ENCODE data around the gene PTPRG.

The PTPRG gene

GRCh38 chr3:61809879-61810278, 248.5 kb downstream of the PTPRG start:
- H3K4me2 ChIP-seq (ENCODE audit: low read length) = no peak overlapping the region
- H4K20me1 ChIP-seq (ENCODE audit: control insufficient read depth, insufficient read depth, low read depth, low read length) = no peaks in the 10 kb centered on the region
- no peaks in the 10 kb centered on the region for H3K79me2 ChIP-seq (ENCODE audit: control insufficient read depth, low read length)
- H3K4me3 ChIP-seq (ENCODE audit: low read length) = no peak overlapping the region
- H3F3A ChIP-seq (ENCODE audit: control insufficient read depth, insufficient read depth) = no peaks in the 10 kb centered on the region
- no peak overlapping the region for H3K27ac ChIP-seq (ENCODE audit: low read depth, low read length)
- H3K36me3 ChIP-seq (ENCODE audit: control insufficient read depth, low read length) = no peaks in the 10 kb centered on the region
- H3K9me2 ChIP-seq (replicated peaks; ENCODE audit: control insufficient read depth, low read length) = no peaks in the 10 kb centered on the region
- no peaks in the 10 kb centered on the region for H3K27me3 ChIP-seq (ENCODE audit: control insufficient read depth, low read length)
- TF ChIP-seq EZH2phosphoT487 (IDR thresholded peaks at IDR 0.05; ENCODE audit: borderline replicate concordance, low read length) = no peak
- TF ChIP-seq, protein P1, sequence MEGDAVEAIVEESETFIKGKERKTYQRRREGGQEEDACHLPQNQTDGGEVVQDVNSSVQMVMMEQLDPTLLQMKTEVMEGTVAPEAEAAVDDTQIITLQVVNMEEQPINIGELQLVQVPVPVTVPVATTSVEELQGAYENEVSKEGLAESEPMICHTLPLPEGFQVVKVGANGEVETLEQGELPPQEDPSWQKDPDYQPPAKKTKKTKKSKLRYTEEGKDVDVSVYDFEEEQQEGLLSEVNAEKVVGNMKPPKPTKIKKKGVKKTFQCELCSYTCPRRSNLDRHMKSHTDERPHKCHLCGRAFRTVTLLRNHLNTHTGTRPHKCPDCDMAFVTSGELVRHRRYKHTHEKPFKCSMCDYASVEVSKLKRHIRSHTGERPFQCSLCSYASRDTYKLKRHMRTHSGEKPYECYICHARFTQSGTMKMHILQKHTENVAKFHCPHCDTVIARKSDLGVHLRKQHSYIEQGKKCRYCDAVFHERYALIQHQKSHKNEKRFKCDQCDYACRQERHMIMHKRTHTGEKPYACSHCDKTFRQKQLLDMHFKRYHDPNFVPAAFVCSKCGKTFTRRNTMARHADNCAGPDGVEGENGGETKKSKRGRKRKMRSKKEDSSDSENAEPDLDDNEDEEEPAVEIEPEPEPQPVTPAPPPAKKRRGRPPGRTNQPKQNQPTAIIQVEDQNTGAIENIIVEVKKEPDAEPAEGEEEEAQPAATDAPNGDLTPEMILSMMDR (IDR thresholded peaks at IDR 0.05; ENCODE audit: low read depth, low read length, poor library complexity, severe bottlenecking) = no peak
- no peaks in the 10 kb centered on the region for H3K9me3 ChIP-seq (ENCODE audit: control insufficient read depth, insufficient read depth, low read length)
- H3K4me1 ChIP-seq (ENCODE audit: control insufficient read depth, low read length) = no peaks in the 10 kb centered on the region

- TF ChIP-seq EZH2phosphoT487 (IDR thresholded peaks at IDR 0.05; ENCODE audit: borderline replicate concordance, low read length) = no peak
- Histone ChIP-seq H3F3A (ENCODE audit: control insufficient read depth, insufficient read depth) (no peaks in the 10 kb centered on the region), H3K36me3 (ENCODE audit: control insufficient read depth, low read length) (no peaks in the 10 kb centered on the region), H3K4me3 (ENCODE audit: low read length) (no peak overlapping the region), H4K20me1 (ENCODE audit: control insufficient read depth, insufficient read depth, low read depth, low read length) (no peaks in the 10 kb centered on the region), H3K4me1 (ENCODE audit: control insufficient read depth, low read length) (no peaks in the 10 kb centered on the region), H3K79me2 (ENCODE audit: control insufficient read depth, low read length) (no peaks in the 10 kb centered on the region), H3K4me2 (ENCODE audit: low read length) (no peak overlapping the region), H3K27ac (ENCODE audit: low read depth, low read length) (no peak overlapping the region), H3K27me3 (ENCODE audit: control insufficient read depth, low read length) (no peaks in the 10 kb centered on the region), H3K9me2 (replicated peaks; ENCODE audit: control insufficient read depth, low read length) (no peaks in the 10 kb centered on the region), H3K9me3 (ENCODE audit: control insufficient read depth, insufficient read depth, low read length) (no peaks in the 10 kb centered on the region)
These were observed 249.7 kb downstream of the PTPRG start for GRCh38 chr3:61810953-61811497.

DNA sequence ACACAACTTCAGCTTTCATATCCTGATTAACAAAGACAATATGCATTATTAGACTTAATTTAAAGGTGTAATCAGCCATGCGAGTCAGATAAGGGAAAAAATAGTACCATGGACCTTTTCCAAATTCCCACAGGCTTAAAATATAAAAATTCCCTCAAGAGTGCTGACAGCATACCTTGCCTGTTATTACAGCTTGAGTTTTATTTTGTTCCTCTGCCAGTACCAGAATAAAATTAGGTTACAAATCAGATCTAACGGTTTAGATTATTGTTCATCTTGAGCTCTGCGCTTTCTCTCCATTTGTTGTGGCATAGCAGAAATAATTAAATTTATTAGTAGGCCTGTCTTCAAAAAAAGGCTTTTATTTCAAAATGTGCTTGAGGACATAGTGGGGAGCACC, 250.3 kb downstream of the PTPRG start:
- Histone ChIP-seq H3K9me2 (replicated peaks; ENCODE audit: control insufficient read depth, low read length) (no peaks in the 10 kb centered on the region), H3K9me3 (ENCODE audit: control insufficient read depth, insufficient read depth, low read length) (no peaks in the 10 kb centered on the region), H3K36me3 (ENCODE audit: control insufficient read depth, low read length) (no peaks in the 10 kb centered on the region), H3K4me1 (ENCODE audit: control insufficient read depth, low read length) (no peaks in the 10 kb centered on the region), H3K4me2 (ENCODE audit: low read length) (no peak overlapping the region), H4K20me1 (ENCODE audit: control insufficient read depth, insufficient read depth, low read depth, low read length) (no peaks in the 10 kb centered on the region), H3K27ac (ENCODE audit: low read depth, low read length) (no peak overlapping the region), H3F3A (ENCODE audit: control insufficient read depth, insufficient read depth) (no peaks in the 10 kb centered on the region), H3K4me3 (ENCODE audit: low read length) (no peak overlapping the region), H3K79me2 (ENCODE audit: control insufficient read depth, low read length) (no peaks in the 10 kb centered on the region), H3K27me3 (ENCODE audit: control insufficient read depth, low read length) (no peaks in the 10 kb centered on the region)
- TF ChIP-seq EZH2phosphoT487 (IDR thresholded peaks at IDR 0.05; ENCODE audit: borderline replicate concordance, low read length) = no peak
- TF ChIP-seq, protein P1 (IDR thresholded peaks at IDR 0.05; ENCODE audit: low read depth, low read length, poor library complexity, severe bottlenecking) = no peak

GRCh38 chr3:61812085-61812484, 250.7 kb downstream of the PTPRG start:
- H3K4me2 ChIP-seq (ENCODE audit: low read length) = no peak overlapping the region
- no peak overlapping the region for H3K27ac ChIP-seq (ENCODE audit: low read depth, low read length)
- H4K20me1 ChIP-seq (ENCODE audit: control insufficient read depth, insufficient read depth, low read depth, low read length) = no peaks in the 10 kb centered on the region
- H3K79me2 ChIP-seq (ENCODE audit: control insufficient read depth, low read length) = no peaks in the 10 kb centered on the region
- no peaks in the 10 kb centered on the region for H3K36me3 ChIP-seq (ENCODE audit: control insufficient read depth, low read length)
- H3K27me3 ChIP-seq (ENCODE audit: control insufficient read depth, low read length) = no peaks in the 10 kb centered on the region
- H3K4me1 ChIP-seq (ENCODE audit: control insufficient read depth, low read length) = no peaks in the 10 kb centered on the region
- TF ChIP-seq EZH2phosphoT487 (IDR thresholded peaks at IDR 0.05; ENCODE audit: borderline replicate concordance, low read length) = no peak
- TF ChIP-seq, protein P1 (IDR thresholded peaks at IDR 0.05; ENCODE audit: low read depth, low read length, poor library complexity, severe bottlenecking) = no peak
- H3K9me2 ChIP-seq (replicated peaks; ENCODE audit: control insufficient read depth, low read length) = no peaks in the 10 kb centered on the region
- no peak overlapping the region for H3K4me3 ChIP-seq (ENCODE audit: low read length)
- H3K9me3 ChIP-seq (ENCODE audit: control insufficient read depth, insufficient read depth, low read length) = no peaks in the 10 kb centered on the region
- H3F3A ChIP-seq (ENCODE audit: control insufficient read depth, insufficient read depth) = no peaks in the 10 kb centered on the region

Data from DOHH2 (cell line).